Peyer's patch (tissue), 4 donors: ENCODE measurements around the gene C3orf62.

Experiments used
- POLR2A ChIP-seq, 2 donors: fragments of 450-650 bp; IDR thresholded peaks; one replicate each; pipeline ENCODE4 v1.5.1; 2017; ENCODE audit warnings: antibody characterized with exemption in 2 of 2, mild to moderate bottlenecking in 2 of 2, moderate library complexity in 2 of 2
- TF ChIP-seq, protein P1 (sequence below), 6 experiments: fragments of 450-650 bp in 4 of 6; fragments of 200-600 bp in 2 of 6; sonication (generic) in 1 of 6; IDR thresholded peaks; one replicate each; pipeline ENCODE4 v1.5.1; 2017 to 2019; ENCODE audit warnings: antibody characterized with exemption in 6 of 6, mild to moderate bottlenecking in 3 of 6, moderate library complexity in 1 of 6

- TF ChIP-seq POLR2A (IDR thresholded peaks at IDR 0.05) = no peak
- TF ChIP-seq, protein P1, sequence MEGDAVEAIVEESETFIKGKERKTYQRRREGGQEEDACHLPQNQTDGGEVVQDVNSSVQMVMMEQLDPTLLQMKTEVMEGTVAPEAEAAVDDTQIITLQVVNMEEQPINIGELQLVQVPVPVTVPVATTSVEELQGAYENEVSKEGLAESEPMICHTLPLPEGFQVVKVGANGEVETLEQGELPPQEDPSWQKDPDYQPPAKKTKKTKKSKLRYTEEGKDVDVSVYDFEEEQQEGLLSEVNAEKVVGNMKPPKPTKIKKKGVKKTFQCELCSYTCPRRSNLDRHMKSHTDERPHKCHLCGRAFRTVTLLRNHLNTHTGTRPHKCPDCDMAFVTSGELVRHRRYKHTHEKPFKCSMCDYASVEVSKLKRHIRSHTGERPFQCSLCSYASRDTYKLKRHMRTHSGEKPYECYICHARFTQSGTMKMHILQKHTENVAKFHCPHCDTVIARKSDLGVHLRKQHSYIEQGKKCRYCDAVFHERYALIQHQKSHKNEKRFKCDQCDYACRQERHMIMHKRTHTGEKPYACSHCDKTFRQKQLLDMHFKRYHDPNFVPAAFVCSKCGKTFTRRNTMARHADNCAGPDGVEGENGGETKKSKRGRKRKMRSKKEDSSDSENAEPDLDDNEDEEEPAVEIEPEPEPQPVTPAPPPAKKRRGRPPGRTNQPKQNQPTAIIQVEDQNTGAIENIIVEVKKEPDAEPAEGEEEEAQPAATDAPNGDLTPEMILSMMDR (IDR thresholded peaks at IDR 0.05) = no peak
Measured at GRCh38 chr3:49294343-49294742, 17.3 kb upstream of the C3orf62 start.
